Measurements from ENCODE around the gene TUNAR. TPM values are rescaled to one million over a fixed set of nuclear protein-coding genes. Genes with fewer than 3 reads are reported as not detected.

Gene TUNAR
- total and polyA plus RNA-seq, 9 of the 15 experiments (the other 6 are each of a cell fraction or from before 2014, with no cell fraction given) = not detected

DNA sequence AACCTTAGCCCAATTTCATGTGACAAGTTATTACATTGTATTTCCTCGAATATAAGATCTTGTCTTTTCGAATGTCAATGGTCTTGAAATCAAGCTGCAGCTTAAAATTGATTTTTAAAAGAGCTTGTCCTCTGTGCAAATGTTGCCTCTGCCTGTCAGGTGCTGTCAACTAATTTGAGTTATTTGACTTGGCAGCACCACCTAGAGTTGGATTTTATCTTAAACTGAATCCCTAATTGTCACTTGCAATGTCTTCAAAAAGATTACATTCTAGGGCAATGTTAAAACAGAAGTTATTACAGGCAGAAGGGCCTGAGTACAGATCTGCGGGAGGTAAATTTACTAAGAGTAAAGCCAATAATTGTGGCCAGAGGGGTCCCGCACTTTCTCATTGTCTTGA is 26.2 kb upstream of the TUNAR start:
- H3K4me2 ChIP-seq (ENCODE audit: insufficient read depth, low read length) = no peak overlapping the region
- H4K20me1 ChIP-seq (replicated peaks; ENCODE audit: control insufficient read depth, insufficient read depth, low read length) = no peaks in the 10 kb centered on the region; the same call in 1 of the 2 replicates
- intact Hi-C loops (cut with micrococcal nuclease) = no loop called here
- H3K4me3 ChIP-seq = no peak overlapping the region
- no peak overlapping the region for H3K9ac ChIP-seq (ENCODE audit: insufficient read depth in 1 of 2, low read depth in 2 of 2, low read length in 2 of 2)
- 3% methylated on average over 4 of the region's 4 CpGs for WGBS (ENCODE audit: insufficient coverage, low coverage, missing lambda C conversion rate)
- H3K27ac ChIP-seq (ENCODE audit: extremely low read depth, low read depth, low read length) = no peak overlapping the region
- FAIRE-seq (no peak), ATAC-seq (no peak), DNase-seq (ENCODE audit: extremely low read depth in 1 of 4, low spot score in 3 of 4) (no peak)
- ChIA-PET CTCF (ENCODE audit: low intra/inter-chr PET ratio) (no interaction called here), POLR2A (no interaction called here)
- no peak overlapping the region for H2AFZ ChIP-seq (ENCODE audit: low read depth, low read length)
- in situ Hi-C loops (cut with MboI) = no loop called here
- no peaks in the 10 kb centered on the region for H3K79me2 ChIP-seq (ENCODE audit: control insufficient read depth, insufficient read depth, low read length)
- no peaks in the 10 kb centered on the region for H3K9me1 ChIP-seq (ENCODE audit: control insufficient read depth, insufficient read depth, low read length)
- TF ChIP-seq, protein P1, sequence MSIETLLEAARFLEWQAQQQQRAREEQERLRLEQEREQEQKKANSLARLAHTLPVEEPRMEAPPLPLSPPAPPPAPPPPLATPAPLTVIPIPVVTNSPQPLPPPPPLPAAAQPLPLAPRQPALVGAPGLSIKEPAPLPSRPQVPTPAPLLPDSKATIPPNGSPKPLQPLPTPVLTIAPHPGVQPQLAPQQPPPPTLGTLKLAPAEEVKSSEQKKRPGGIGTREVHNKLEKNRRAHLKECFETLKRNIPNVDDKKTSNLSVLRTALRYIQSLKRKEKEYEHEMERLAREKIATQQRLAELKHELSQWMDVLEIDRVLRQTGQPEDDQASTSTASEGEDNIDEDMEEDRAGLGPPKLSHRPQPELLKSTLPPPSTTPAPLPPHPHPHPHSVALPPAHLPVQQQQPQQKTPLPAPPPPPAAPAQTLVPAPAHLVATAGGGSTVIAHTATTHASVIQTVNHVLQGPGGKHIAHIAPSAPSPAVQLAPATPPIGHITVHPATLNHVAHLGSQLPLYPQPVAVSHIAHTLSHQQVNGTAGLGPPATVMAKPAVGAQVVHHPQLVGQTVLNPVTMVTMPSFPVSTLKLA (conservative IDR thresholded peaks at IDR 0.05) = no peak
- TF ChIP-seq BRD9 (IDR thresholded peaks at IDR 0.05; ENCODE audit: low read depth, partially characterized antibody) (no peak), MTA1 (IDR thresholded peaks at IDR 0.05; ENCODE audit: borderline replicate concordance) (no peak)
- TF ChIP-seq, protein P2, sequence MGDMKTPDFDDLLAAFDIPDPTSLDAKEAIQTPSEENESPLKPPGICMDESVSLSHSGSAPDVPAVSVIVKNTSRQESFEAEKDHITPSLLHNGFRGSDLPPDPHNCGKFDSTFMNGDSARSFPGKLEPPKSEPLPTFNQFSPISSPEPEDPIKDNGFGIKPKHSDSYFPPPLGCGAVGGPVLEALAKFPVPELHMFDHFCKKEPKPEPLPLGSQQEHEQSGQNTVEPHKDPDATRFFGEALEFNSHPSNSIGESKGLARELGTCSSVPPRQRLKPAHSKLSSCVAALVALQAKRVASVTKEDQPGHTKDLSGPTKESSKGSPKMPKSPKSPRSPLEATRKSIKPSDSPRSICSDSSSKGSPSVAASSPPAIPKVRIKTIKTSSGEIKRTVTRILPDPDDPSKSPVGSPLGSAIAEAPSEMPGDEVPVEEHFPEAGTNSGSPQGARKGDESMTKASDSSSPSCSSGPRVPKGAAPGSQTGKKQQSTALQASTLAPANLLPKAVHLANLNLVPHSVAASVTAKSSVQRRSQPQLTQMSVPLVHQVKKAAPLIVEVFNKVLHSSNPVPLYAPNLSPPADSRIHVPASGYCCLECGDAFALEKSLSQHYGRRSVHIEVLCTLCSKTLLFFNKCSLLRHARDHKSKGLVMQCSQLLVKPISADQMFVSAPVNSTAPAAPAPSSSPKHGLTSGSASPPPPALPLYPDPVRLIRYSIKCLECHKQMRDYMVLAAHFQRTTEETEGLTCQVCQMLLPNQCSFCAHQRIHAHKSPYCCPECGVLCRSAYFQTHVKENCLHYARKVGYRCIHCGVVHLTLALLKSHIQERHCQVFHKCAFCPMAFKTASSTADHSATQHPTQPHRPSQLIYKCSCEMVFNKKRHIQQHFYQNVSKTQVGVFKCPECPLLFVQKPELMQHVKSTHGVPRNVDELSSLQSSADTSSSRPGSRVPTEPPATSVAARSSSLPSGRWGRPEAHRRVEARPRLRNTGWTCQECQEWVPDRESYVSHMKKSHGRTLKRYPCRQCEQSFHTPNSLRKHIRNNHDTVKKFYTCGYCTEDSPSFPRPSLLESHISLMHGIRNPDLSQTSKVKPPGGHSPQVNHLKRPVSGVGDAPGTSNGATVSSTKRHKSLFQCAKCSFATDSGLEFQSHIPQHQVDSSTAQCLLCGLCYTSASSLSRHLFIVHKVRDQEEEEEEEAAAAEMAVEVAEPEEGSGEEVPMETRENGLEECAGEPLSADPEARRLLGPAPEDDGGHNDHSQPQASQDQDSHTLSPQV (IDR thresholded peaks at IDR 0.05) = no peak
- no peaks in the 10 kb centered on the region for H3K36me3 ChIP-seq (ENCODE audit: control insufficient read depth, insufficient read depth, low read length)
- BruUV-seq (replicated peaks) = no TSS peak
- H3K27me3 ChIP-seq (ENCODE audit: control insufficient read depth in 2 of 2, insufficient read depth in 2 of 2, low read length in 2 of 2) = peaks cover 0 to 5% of the 10 kb centered on the region in 2 experiments; a peak in 1 of 5 replicates
- H3K9me3 ChIP-seq (replicated peaks; ENCODE audit: control insufficient read depth, insufficient read depth, low read depth, low read length) = no peaks in the 10 kb centered on the region
- H3K4me1 ChIP-seq (replicated peaks in 1 of 2; ENCODE audit: control insufficient read depth in 2 of 2, insufficient read depth in 2 of 2, low read length in 2 of 2) = no peaks in the 10 kb centered on the region
